ENCODE data around the gene RAF1.

- TF ChIP-seq CTCF (IDR thresholded peaks at IDR 0.05) (no peak), POLR2A (IDR thresholded peaks at IDR 0.05) (no peak)
Observed at GRCh38 chr3:12700800-12701199, 36.9 kb upstream of the RAF1 start.
